Measurements from ENCODE around the gene EDN2. TPM values are rescaled to one million over a fixed set of nuclear protein-coding genes. Genes with fewer than 3 reads are reported as not detected.

Gene EDN2
- total and polyA plus RNA-seq, 4 donors, result 0.10 to 0.13 TPM; not detected in 2

- H3K36me3 ChIP-seq (ENCODE audit: control insufficient read depth in 4 of 4, insufficient read depth in 3 of 4, low read depth in 1 of 4, low read length in 3 of 4), result no peaks in the 10 kb centered on the region
- DNase-seq (ENCODE audit: low spot score), result no peak
- H3K27me3 ChIP-seq (ENCODE audit: control insufficient read depth in 4 of 4, insufficient read depth in 4 of 4, low read length in 3 of 4), result no peaks in the 10 kb centered on the region
- no peak overlapping the region for H3K27ac ChIP-seq (ENCODE audit: low read depth in 1 of 2, low read length in 2 of 2)
- no peak overlapping the region for H3K4me3 ChIP-seq (ENCODE audit: low read depth in 1 of 3, low read length in 3 of 3)
- no peaks in the 10 kb centered on the region for H3K9me3 ChIP-seq (ENCODE audit: control insufficient read depth in 4 of 4, low read length in 3 of 4)
- TF ChIP-seq FOXA2 (IDR thresholded peaks at IDR 0.05), result no peak
- TF ChIP-seq RXRA (IDR thresholded peaks at IDR 0.05), result no peak
- no peak for TF ChIP-seq ZBTB33 (IDR thresholded peaks at IDR 0.05)
- TF ChIP-seq SP1 (IDR thresholded peaks at IDR 0.05), result no peak
- no peak for TF ChIP-seq NR2F2 (IDR thresholded peaks at IDR 0.05)
- no peak for TF ChIP-seq FOXA1 (IDR thresholded peaks at IDR 0.05)
- TF ChIP-seq MAX (IDR thresholded peaks at IDR 0.05), result no peak
- TF ChIP-seq TAF1 (conservative IDR thresholded peaks at IDR 0.05), result no peak
- H3K4me1 ChIP-seq (ENCODE audit: control insufficient read depth in 4 of 4, insufficient read depth in 4 of 4, low read length in 3 of 4), result no peaks in the 10 kb centered on the region
- WGBS, result 87% methylated on average over 8 of the region's 8 CpGs
- H3K9ac ChIP-seq (ENCODE audit: low read depth in 1 of 2, low read length in 2 of 2), result no peak overlapping the region
Observed at GRCh38 chr1:41532206-41532975, 47.9 kb upstream of the EDN2 start.

GRCh38 chr1:41530411-41530810 lies 45.9 kb upstream of the EDN2 start:
- Histone ChIP-seq H3K9me3 (ENCODE audit: control insufficient read depth in 4 of 4, low read length in 3 of 4) (no peaks in the 10 kb centered on the region), H3K4me1 (ENCODE audit: control insufficient read depth in 4 of 4, insufficient read depth in 4 of 4, low read length in 3 of 4) (no peaks in the 10 kb centered on the region), H3K27ac (ENCODE audit: low read depth in 1 of 2, low read length in 2 of 2) (no peak overlapping the region), H3K4me3 (ENCODE audit: low read depth in 1 of 3, low read length in 3 of 3) (no peak overlapping the region), H3K27me3 (ENCODE audit: control insufficient read depth in 4 of 4, insufficient read depth in 4 of 4, low read length in 3 of 4) (no peaks in the 10 kb centered on the region), H3K9ac (ENCODE audit: low read depth in 1 of 2, low read length in 2 of 2) (no peak overlapping the region), H3K36me3 (ENCODE audit: control insufficient read depth in 4 of 4, insufficient read depth in 3 of 4, low read depth in 1 of 4, low read length in 3 of 4) (no peaks in the 10 kb centered on the region)
- TF ChIP-seq EGR1 (IDR thresholded peaks at IDR 0.05; ENCODE audit: low read depth in 2 of 2) (no peak), RAD21 (IDR thresholded peaks at IDR 0.05) (no peak), TAF1 (conservative IDR thresholded peaks at IDR 0.05) (no peak), REST (IDR thresholded peaks at IDR 0.05) (no peak), FOXA1 (IDR thresholded peaks at IDR 0.05) (no peak), NR2F2 (IDR thresholded peaks at IDR 0.05) (no peak), CTCF (IDR thresholded peaks at IDR 0.05; ENCODE audit: low read depth, low read length, missing input control) (no peak), MAX (IDR thresholded peaks at IDR 0.05) (no peak), ATF3 (IDR thresholded peaks at IDR 0.05) (no peak), YY1 (IDR thresholded peaks at IDR 0.05) (no peak), FOXA2 (IDR thresholded peaks at IDR 0.05) (no peak), HNF4G (IDR thresholded peaks at IDR 0.05) (no peak), GABPA (IDR thresholded peaks at IDR 0.05 in 1 of 2, conservative IDR thresholded peaks at IDR 0.05 in 1 of 2) (no peak)
- 93% methylated on average over 5 of the region's 5 CpGs for WGBS
- no peak for DNase-seq (ENCODE audit: low spot score)

All from liver (tissue), 9 donors.